Measurements from ENCODE around the gene INTS1.

Gene INTS1

DNA sequence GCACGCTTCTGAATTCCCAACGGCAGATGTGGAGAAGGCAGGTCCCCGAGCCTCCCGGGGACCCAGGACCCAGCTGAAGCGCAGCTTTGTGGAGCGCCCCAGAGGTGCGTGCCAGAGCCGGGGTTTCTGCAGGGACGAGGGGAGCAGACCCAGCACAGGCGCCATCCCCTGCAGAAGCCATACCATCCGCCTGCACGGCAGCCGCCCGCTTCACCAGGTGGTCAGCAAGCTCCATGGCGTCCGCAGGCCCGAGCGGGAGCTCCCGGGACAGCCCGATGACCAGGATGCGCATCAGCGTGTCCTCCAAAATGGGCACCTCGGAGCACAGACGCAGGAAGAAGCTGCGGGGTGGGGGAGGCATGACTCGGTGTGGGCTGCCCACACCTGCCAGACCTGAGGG is 10.6 kb downstream of the INTS1 start:
- TF ChIP-seq POLR2AphosphoS5 (IDR thresholded peaks at IDR 0.05; ENCODE audit: borderline replicate concordance, low read depth, low read length) = no peak
- no peak for TF ChIP-seq EZH2 (IDR thresholded peaks at IDR 0.05)
- no peak for TF ChIP-seq FOXP2 (optimal IDR thresholded peaks at IDR 0.05; ENCODE audit: control extremely low read depth, extremely low read length, insufficient read depth)
- H3K27ac ChIP-seq = no peak overlapping the region
- DNase-seq (ENCODE audit: low read depth, low spot score) = no peak

GRCh38 chr7:1493129-1493528 is 11.1 kb downstream of the INTS1 start:
- Histone ChIP-seq H3K4me3 (no peak overlapping the region), H3K9me3 (ENCODE audit: low read depth, low read length) (no peaks in the 10 kb centered on the region), H3K9ac (ENCODE audit: insufficient read length) (no peak overlapping the region), H3K27ac (no peak overlapping the region), H3K36me3 (ENCODE audit: insufficient read depth, low read length) (peaks cover 4% of the 10 kb centered on the region; the same call in 1 of the 2 replicates)
- DNase-seq (ENCODE audit: low read depth, low spot score) = no peak
- TF ChIP-seq POLR2AphosphoS5 (IDR thresholded peaks at IDR 0.05; ENCODE audit: borderline replicate concordance, low read depth, low read length) = no peak
- no peak for TF ChIP-seq FOXP2 (optimal IDR thresholded peaks at IDR 0.05; ENCODE audit: control extremely low read depth, extremely low read length, insufficient read depth)
- no peak for TF ChIP-seq EZH2 (IDR thresholded peaks at IDR 0.05)

More for the DNA sequence above, 10.6 kb downstream of the INTS1 start:
- Histone ChIP-seq H3K4me3 (no peak overlapping the region), H3K36me3 (ENCODE audit: insufficient read depth, low read length) (peaks cover 4% of the 10 kb centered on the region; the same call in 1 of the 2 replicates), H3K9ac (ENCODE audit: insufficient read length) (no peak overlapping the region), H3K9me3 (ENCODE audit: low read depth, low read length) (no peaks in the 10 kb centered on the region)

DNA sequence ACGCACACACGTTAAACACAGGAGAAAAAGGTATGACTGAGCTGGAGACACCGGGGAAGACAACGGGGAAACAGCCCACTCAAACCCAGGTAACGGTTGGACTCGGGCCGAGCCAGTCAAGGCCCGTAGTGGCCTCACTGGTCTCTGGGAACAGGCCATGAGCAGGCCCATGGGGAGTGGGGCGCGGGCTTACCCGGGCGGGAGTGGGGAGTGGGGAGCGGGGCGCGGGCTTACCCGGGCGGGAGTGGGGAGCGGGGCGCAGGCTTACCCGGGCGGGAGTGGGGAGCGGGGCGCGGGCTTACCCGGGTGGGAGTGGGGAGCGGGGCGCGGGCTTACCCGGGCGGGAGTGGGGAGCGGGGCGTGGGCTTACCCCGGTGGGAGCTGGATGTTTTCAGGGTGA is 11.5 kb downstream of the INTS1 start:
- H3K36me3 ChIP-seq (ENCODE audit: insufficient read depth, low read length) = peaks cover 4% of the 10 kb centered on the region; the same call in 1 of the 2 replicates
- TF ChIP-seq FOXP2 (optimal IDR thresholded peaks at IDR 0.05; ENCODE audit: control extremely low read depth, extremely low read length, insufficient read depth) = no peak
- no peak for TF ChIP-seq EZH2 (IDR thresholded peaks at IDR 0.05)
- TF ChIP-seq POLR2AphosphoS5 (IDR thresholded peaks at IDR 0.05; ENCODE audit: borderline replicate concordance, low read depth, low read length) = no peak

DNA sequence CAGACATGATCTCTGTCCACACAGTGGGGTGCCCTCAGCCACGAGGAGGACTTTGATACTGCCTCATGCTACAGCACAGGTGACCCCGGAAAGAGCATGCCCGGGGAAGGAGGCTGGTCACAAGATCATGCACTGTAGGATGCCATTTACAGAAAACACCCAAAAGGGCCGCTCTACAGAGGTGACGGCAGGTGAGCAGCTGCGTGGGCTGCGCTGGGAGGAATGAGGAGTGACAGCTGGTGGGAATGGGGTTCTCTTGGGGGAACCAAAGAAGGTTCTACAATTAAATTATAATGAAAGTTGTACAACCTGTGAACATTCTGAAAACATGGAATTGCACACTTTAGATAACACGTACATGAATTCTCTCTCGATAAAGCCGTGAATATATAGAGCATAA is 12.0 kb downstream of the INTS1 start:
- H3K9ac ChIP-seq (ENCODE audit: insufficient read length) = no peak overlapping the region
- H3K9me3 ChIP-seq (ENCODE audit: low read depth, low read length) = no peaks in the 10 kb centered on the region
- TF ChIP-seq EZH2 (IDR thresholded peaks at IDR 0.05) = no peak
- no peak for TF ChIP-seq POLR2AphosphoS5 (IDR thresholded peaks at IDR 0.05; ENCODE audit: borderline replicate concordance, low read depth, low read length)
- no peak for TF ChIP-seq FOXP2 (optimal IDR thresholded peaks at IDR 0.05; ENCODE audit: control extremely low read depth, extremely low read length, insufficient read depth)
- no peak for DNase-seq (ENCODE audit: low read depth, low spot score)
- peaks cover 4% of the 10 kb centered on the region; the same call in 1 of the 2 replicates for H3K36me3 ChIP-seq (ENCODE audit: insufficient read depth, low read length)
- no peak overlapping the region for H3K4me3 ChIP-seq
- H3K27ac ChIP-seq = no peak overlapping the region

More for the DNA sequence above, 11.5 kb downstream of the INTS1 start:
- H3K27ac ChIP-seq = no peak overlapping the region
- no peak for DNase-seq (ENCODE audit: low read depth, low spot score)
- H3K9me3 ChIP-seq (ENCODE audit: low read depth, low read length) = no peaks in the 10 kb centered on the region
- H3K4me3 ChIP-seq = no peak overlapping the region
- no peak overlapping the region for H3K9ac ChIP-seq (ENCODE audit: insufficient read length)

GRCh38 chr7:1490837-1491236 is 13.4 kb downstream of the INTS1 start:
- no peak overlapping the region for H3K9ac ChIP-seq (ENCODE audit: insufficient read length)
- no peak for DNase-seq (ENCODE audit: low read depth, low spot score)
- no peak for TF ChIP-seq POLR2AphosphoS5 (IDR thresholded peaks at IDR 0.05; ENCODE audit: borderline replicate concordance, low read depth, low read length)
- no peak for TF ChIP-seq EZH2 (IDR thresholded peaks at IDR 0.05)
- no peak for TF ChIP-seq FOXP2 (optimal IDR thresholded peaks at IDR 0.05; ENCODE audit: control extremely low read depth, extremely low read length, insufficient read depth)

GRCh38 chr7:1489336-1489735 is 14.9 kb downstream of the INTS1 start:
- Histone ChIP-seq H3K27ac (no peak overlapping the region), H3K4me3 (no peak overlapping the region), H3K36me3 (ENCODE audit: insufficient read depth, low read length) (no peaks in the 10 kb centered on the region; the same call in 1 of the 2 replicates), H3K9ac (ENCODE audit: insufficient read length) (no peak overlapping the region), H3K9me3 (ENCODE audit: low read depth, low read length) (no peaks in the 10 kb centered on the region)
- TF ChIP-seq EZH2 (IDR thresholded peaks at IDR 0.05) (no peak), POLR2AphosphoS5 (IDR thresholded peaks at IDR 0.05; ENCODE audit: borderline replicate concordance, low read depth, low read length) (no peak), FOXP2 (optimal IDR thresholded peaks at IDR 0.05; ENCODE audit: control extremely low read depth, extremely low read length, insufficient read depth) (no peak)
- no peak for DNase-seq (ENCODE audit: low read depth, low spot score)

More at GRCh38 chr7:1490837-1491236, 13.4 kb downstream of the INTS1 start:
- no peak overlapping the region for H3K27ac ChIP-seq
- H3K36me3 ChIP-seq (ENCODE audit: insufficient read depth, low read length) = peaks cover 4% of the 10 kb centered on the region; the same call in 1 of the 2 replicates
- no peak overlapping the region for H3K4me3 ChIP-seq
- no peaks in the 10 kb centered on the region for H3K9me3 ChIP-seq (ENCODE audit: low read depth, low read length)

- H3K9me3 ChIP-seq (ENCODE audit: low read depth, low read length) = no peaks in the 10 kb centered on the region
- no peak overlapping the region for H3K4me3 ChIP-seq
- peaks cover 4% of the 10 kb centered on the region; the same call in 1 of the 2 replicates for H3K36me3 ChIP-seq (ENCODE audit: insufficient read depth, low read length)
- H3K9ac ChIP-seq (ENCODE audit: insufficient read length) = no peak overlapping the region
- TF ChIP-seq FOXP2 (optimal IDR thresholded peaks at IDR 0.05; ENCODE audit: control extremely low read depth, extremely low read length, insufficient read depth) (no peak), EZH2 (IDR thresholded peaks at IDR 0.05) (no peak), POLR2AphosphoS5 (IDR thresholded peaks at IDR 0.05; ENCODE audit: borderline replicate concordance, low read depth, low read length) (no peak)
- DNase-seq (ENCODE audit: low read depth, low spot score) = no peak
- no peak overlapping the region for H3K27ac ChIP-seq
Measured at GRCh38 chr7:1488016-1488415, 16.2 kb downstream of the INTS1 start.

- Histone ChIP-seq H3K4me3 (no peak overlapping the region), H3K9me3 (ENCODE audit: low read depth, low read length) (no peaks in the 10 kb centered on the region), H3K27ac (no peak overlapping the region), H3K9ac (ENCODE audit: insufficient read length) (no peak overlapping the region), H3K36me3 (ENCODE audit: insufficient read depth, low read length) (peaks cover 4% of the 10 kb centered on the region; the same call in 1 of the 2 replicates)
- TF ChIP-seq FOXP2 (optimal IDR thresholded peaks at IDR 0.05; ENCODE audit: control extremely low read depth, extremely low read length, insufficient read depth) (no peak), EZH2 (IDR thresholded peaks at IDR 0.05) (no peak), POLR2AphosphoS5 (IDR thresholded peaks at IDR 0.05; ENCODE audit: borderline replicate concordance, low read depth, low read length) (no peak)
- DNase-seq (ENCODE audit: low read depth, low spot score) = no peak
Measured at GRCh38 chr7:1487466-1487865, 16.7 kb downstream of the INTS1 start.

- H3K27ac ChIP-seq = no peak overlapping the region
- TF ChIP-seq POLR2AphosphoS5 (IDR thresholded peaks at IDR 0.05; ENCODE audit: borderline replicate concordance, low read depth, low read length) (no peak), FOXP2 (optimal IDR thresholded peaks at IDR 0.05; ENCODE audit: control extremely low read depth, extremely low read length, insufficient read depth) (no peak), EZH2 (IDR thresholded peaks at IDR 0.05) (no peak)
- no peak overlapping the region for H3K9ac ChIP-seq (ENCODE audit: insufficient read length)
- DNase-seq (ENCODE audit: low read depth, low spot score) = no peak
- H3K36me3 ChIP-seq (ENCODE audit: insufficient read depth, low read length) = peaks cover 4% of the 10 kb centered on the region; the same call in 1 of the 2 replicates
- H3K4me3 ChIP-seq = no peak overlapping the region
- H3K9me3 ChIP-seq (ENCODE audit: low read depth, low read length) = no peaks in the 10 kb centered on the region
Measured at GRCh38 chr7:1486571-1486970, 17.6 kb downstream of the INTS1 start.
